ENCODE results near the gene AFMID. TPM values are rescaled to one million over a fixed set of nuclear protein-coding genes. Genes with fewer than 3 reads are reported as not detected.
A peak's percentile ranks its signal among the peaks of the same experiment; 100 is the strongest.

AFMID gene
- total RNA-seq, 1 experiment from 2014 or later, result 65.8 TPM

DNA sequence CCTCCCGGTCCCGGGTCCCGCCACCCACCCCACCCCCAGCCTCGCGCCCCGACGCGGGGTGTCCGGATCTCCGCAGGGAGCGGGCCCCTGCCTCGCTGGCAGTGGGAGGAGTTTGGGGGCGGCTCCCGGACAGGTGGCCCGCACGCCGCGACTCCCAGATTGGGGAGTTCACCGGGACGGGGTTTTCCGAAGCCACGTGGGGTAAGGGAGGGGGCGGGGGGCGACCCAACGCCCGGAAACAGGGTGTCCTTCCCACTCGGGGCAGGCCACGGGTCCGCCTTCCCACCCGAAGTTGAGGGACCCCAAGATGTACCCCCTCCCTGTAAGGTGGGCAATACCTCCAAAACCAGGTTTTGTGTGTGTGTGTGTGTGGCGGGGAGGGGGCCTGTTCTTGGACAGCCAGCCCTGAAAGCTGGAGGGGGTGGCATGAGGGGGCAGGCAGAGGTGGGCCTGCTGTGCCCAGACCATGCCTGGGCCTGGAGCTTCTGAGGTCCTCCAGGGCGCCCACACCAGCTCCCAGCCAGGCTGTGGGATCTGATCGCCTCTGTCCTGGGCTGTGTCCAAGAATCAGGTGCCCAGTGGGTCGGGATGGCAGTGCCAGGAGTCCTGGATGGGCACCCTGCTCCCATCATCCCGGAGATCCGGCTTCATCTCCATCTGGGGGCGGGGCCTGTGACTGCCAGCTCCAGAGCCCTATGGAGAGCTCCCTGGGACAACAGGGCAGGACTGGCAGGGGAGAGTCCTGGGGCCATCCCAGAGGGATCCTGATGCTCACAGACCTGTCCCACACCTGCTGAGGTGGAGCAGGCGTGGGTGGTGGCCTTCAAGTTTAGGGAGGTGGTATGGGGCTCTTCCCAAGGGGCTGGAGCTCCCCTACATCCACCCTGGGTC, 18.0 kb upstream of the AFMID start:
- ChIA-PET RAD21 (ENCODE audit: low non-redundant PET in 1 of 2, low total read pairs in 2 of 2, uncharacterized antibody in 2 of 2, unreplicated experiment in 2 of 2) (interaction anchor here in 1 of 2 experiments (1.3 to 1.6 kb wide), 2 partner anchors 29 to 84 kb away, joined by 3 to 4 read pairs; no protein-coding TSS in a partner anchor), CTCF (interaction anchor here (0.8 to 1.2 kb wide), 6 partner anchors 9 to 84 kb away, joined by 3 to 8 read pairs (median 5); partner anchors contain the start of genes AFMID and TK1), POLR2A (interaction anchor here (0.8 to 2.3 kb wide), 8 partner anchors 11 to 41 kb away, joined by 3 to 28 read pairs (median 8); partner anchors contain the start of genes AFMID, TK1, TMC6 and TMC8)
- H3K9me2 ChIP-seq (ENCODE audit: insufficient read depth), result no peaks in the 10 kb centered on the region
- H3K27me3 ChIP-seq (ENCODE audit: insufficient read depth, low read length), result no peaks in the 10 kb centered on the region
- peak overlapping the region; percentile 83 for H3K4me3 ChIP-seq (replicated peaks in 1 of 2; ENCODE audit: low read depth in 1 of 2, low read length in 2 of 2)
- no TSS peak for BruUV-seq (replicated peaks)
- H3K9ac ChIP-seq (ENCODE audit: low read length), result peak overlapping the region; percentile 80
- H3K36me3 ChIP-seq (ENCODE audit: control insufficient read depth in 1 of 2, insufficient read depth in 2 of 2, low read length in 2 of 2), result peaks cover 17 to 29% of the 10 kb centered on the region in 2 experiments
- no peak overlapping the region for H2AFZ ChIP-seq (ENCODE audit: low read depth, low read length, poor library complexity, severe bottlenecking)
- peak; percentile 64 for DNase-seq (ENCODE audit: low read depth, low spot score)
- TF ChIP-seq ZFX (IDR thresholded peaks at IDR 0.05) (peak; percentile 80; the same call in 1 of the 2 replicates), SP1 (IDR thresholded peaks at IDR 0.05; ENCODE audit: low read depth) (peak; percentile 59; the same call in 1 of the 2 replicates), EZH2phosphoT487 (IDR thresholded peaks at IDR 0.05; ENCODE audit: borderline replicate concordance) (no peak)
- no peaks in the 10 kb centered on the region for H3K9me3 ChIP-seq (ENCODE audit: control insufficient read depth in 1 of 2, insufficient read depth in 1 of 2, low read depth in 1 of 2, low read length in 2 of 2)
- peak; percentile 77 for ATAC-seq
- peaks cover 30% of the 10 kb centered on the region for H3K79me2 ChIP-seq (ENCODE audit: insufficient read depth, low read length)
- peak overlapping the region; percentile 85 for H3K4me2 ChIP-seq (ENCODE audit: low read length)
- peak overlapping the region; percentile 85 for H3K27ac ChIP-seq (ENCODE audit: low read depth, low read length)
- intact Hi-C loops (cut with micrococcal nuclease), result loop anchor here (2.0 to 5.0 kb wide), 3 partner anchors 18 to 808 kb away; partner anchors contain the start of genes AFMID, LGALS3BP and TK1
- peaks cover 5% of the 10 kb centered on the region; the same call in 1 of the 2 replicates for H4K20me1 ChIP-seq (ENCODE audit: insufficient read depth)
- H3K4me1 ChIP-seq (ENCODE audit: control insufficient read depth in 1 of 2, insufficient read depth in 2 of 2, low read length in 2 of 2), result peaks cover 18 to 52% of the 10 kb centered on the region in 2 experiments; a peak in 3 of 4 replicates

DNA sequence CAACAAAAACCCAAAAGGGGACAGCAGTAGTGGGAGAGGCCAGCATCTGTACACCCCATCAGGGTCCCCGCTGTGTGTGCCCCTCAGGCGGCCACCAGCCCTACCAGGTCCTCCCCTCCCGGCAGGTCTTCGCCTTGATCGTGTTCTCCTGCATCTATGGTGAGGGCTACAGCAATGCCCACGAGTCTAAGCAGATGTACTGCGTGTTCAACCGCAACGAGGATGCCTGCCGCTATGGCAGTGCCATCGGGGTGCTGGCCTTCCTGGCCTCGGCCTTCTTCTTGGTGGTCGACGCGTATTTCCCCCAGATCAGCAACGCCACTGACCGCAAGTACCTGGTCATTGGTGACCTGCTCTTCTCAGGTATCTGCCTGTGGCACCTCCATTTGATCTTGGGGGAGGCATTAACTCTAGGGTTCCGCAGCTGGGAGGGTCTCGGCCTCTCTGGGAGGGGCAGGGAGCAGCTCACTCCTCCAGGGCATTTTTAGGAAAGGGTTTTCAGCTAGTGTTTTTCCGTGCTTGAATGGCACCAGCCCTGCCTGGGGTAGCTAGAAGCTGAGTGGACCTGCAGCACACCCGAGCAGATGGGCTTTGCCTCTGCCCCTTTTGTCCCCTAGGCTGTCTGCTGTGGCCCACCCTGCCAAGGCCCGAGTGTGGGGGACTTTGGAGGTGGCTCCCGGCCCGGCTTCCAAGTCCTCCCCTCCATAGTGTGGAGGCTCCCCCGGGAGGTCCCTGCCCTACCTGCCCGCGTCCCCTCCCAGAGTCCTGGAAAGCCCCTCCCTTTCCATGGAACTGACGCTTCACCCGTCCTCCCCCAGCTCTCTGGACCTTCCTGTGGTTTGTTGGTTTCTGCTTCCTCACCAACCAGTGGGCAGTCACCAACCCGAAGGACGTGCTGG, 16.2 kb upstream of the AFMID start:
- no peak overlapping the region for H3K4me2 ChIP-seq (ENCODE audit: low read length)
- DNase-seq (ENCODE audit: low read depth, low spot score), result no peak
- no peaks in the 10 kb centered on the region for H3K9me2 ChIP-seq (ENCODE audit: insufficient read depth)
- H3K27me3 ChIP-seq (ENCODE audit: insufficient read depth, low read length), result no peaks in the 10 kb centered on the region
- no TSS peak for BruUV-seq (replicated peaks)
- H3K9ac ChIP-seq (ENCODE audit: low read length), result no peak overlapping the region; the same call in 1 of the 2 replicates
- H4K20me1 ChIP-seq (ENCODE audit: insufficient read depth), result peaks cover 5% of the 10 kb centered on the region; the same call in 1 of the 2 replicates
- ChIA-PET RAD21 (ENCODE audit: low non-redundant PET in 1 of 2, low total read pairs in 2 of 2, uncharacterized antibody in 2 of 2, unreplicated experiment in 2 of 2) (no interaction called here), CTCF (no interaction called here), POLR2A (interaction anchor here (1.0 to 2.3 kb wide), 3 partner anchors 15 to 41 kb away, joined by 3 to 16 read pairs (median 4); partner anchors contain the start of genes TK1 and TMC8)
- H2AFZ ChIP-seq (ENCODE audit: low read depth, low read length, poor library complexity, severe bottlenecking), result no peak overlapping the region
- no peaks in the 10 kb centered on the region for H3K9me3 ChIP-seq (ENCODE audit: control insufficient read depth in 1 of 2, insufficient read depth in 1 of 2, low read depth in 1 of 2, low read length in 2 of 2)
- ATAC-seq, result no peak
- H3K4me1 ChIP-seq (ENCODE audit: control insufficient read depth in 1 of 2, insufficient read depth in 2 of 2, low read length in 2 of 2), result peaks cover 18 to 58% of the 10 kb centered on the region in 2 experiments; a peak in 3 of 4 replicates
- peaks cover 24 to 44% of the 10 kb centered on the region in 2 experiments for H3K36me3 ChIP-seq (ENCODE audit: control insufficient read depth in 1 of 2, insufficient read depth in 2 of 2, low read length in 2 of 2)
- peaks cover 30% of the 10 kb centered on the region for H3K79me2 ChIP-seq (ENCODE audit: insufficient read depth, low read length)
- no peak overlapping the region for H3K4me3 ChIP-seq (replicated peaks in 1 of 2; ENCODE audit: low read depth in 1 of 2, low read length in 2 of 2)
- intact Hi-C loops (cut with micrococcal nuclease), result no loop called here
- TF ChIP-seq POLR2AphosphoS5 (IDR thresholded peaks at IDR 0.05; ENCODE audit: low read depth, low read length), result peak; percentile 8
- TF ChIP-seq ZBTB33 (IDR thresholded peaks at IDR 0.05; ENCODE audit: extremely low read depth, insufficient replicate concordance, low read length), result no peak
- peak overlapping the region; percentile 10; the same call in 1 of the 2 replicates for H3K27ac ChIP-seq (ENCODE audit: low read depth, low read length)
